ENCODE results near the gene BCAM. TPM values are rescaled to one million over a fixed set of nuclear protein-coding genes. Genes with fewer than 3 reads are reported as not detected.
A peak's percentile ranks its signal among the peaks of the same experiment; 100 is the strongest.

Gene BCAM
- total and polyA plus RNA-seq, 10 of the 15 experiments (the other 5 are each of a cell fraction or from before 2014, with no cell fraction given) = 0.10 to 0.64 TPM; not detected in 8

DNA sequence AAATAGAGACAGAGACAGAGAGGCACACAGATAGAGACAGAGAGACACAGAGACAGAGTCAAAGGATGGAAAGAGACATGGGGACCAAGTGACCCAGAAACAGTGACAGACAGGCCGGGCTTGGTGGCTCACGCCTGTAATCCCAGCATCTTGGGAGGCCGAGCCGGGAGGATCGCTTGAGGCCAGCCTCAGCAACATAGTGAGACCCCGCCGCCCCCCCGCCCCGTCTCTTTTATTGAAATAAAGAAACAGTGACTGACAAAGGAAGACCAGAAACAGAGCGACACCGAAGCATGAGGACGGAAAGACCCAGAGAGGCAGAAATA, 36.3 kb downstream of the BCAM start:
- no peaks in the 10 kb centered on the region for H3K36me3 ChIP-seq (ENCODE audit: control insufficient read depth in 2 of 2, insufficient read depth in 2 of 2, low read length in 1 of 2)
- H4K20me1 ChIP-seq (ENCODE audit: control insufficient read depth, insufficient read depth) = no peaks in the 10 kb centered on the region
- FAIRE-seq (peak; percentile 41), ATAC-seq (no peak), DNase-seq (ENCODE audit: low read depth, low spot score) (no peak)
- H3K9ac ChIP-seq (ENCODE audit: control insufficient read depth, insufficient read depth, low read length) = no peak overlapping the region
- in situ Hi-C loops (cut with MboI) = no loop called here
- no peak overlapping the region for H3K27ac ChIP-seq (ENCODE audit: control insufficient read depth, insufficient read depth)
- SMC1A ChIA-PET (ENCODE audit: uncharacterized antibody, unreplicated experiment) = interaction anchor here (1.0 kb wide), 1 partner anchor 109 kb away, joined by 3 read pairs; no protein-coding TSS in a partner anchor
- no TSS peak for BruUV-seq (replicated peaks)
- WGBS (ENCODE audit: insufficient coverage, insufficient replicate concordance, low lambda C conversion rate, missing lambda C conversion rate) = 19% methylated on average over 11 of the region's 12 CpGs
- H3K9me3 ChIP-seq (replicated peaks; ENCODE audit: control insufficient read depth, insufficient read depth, low read length) = no peaks in the 10 kb centered on the region
- no peaks in the 10 kb centered on the region for H3K79me2 ChIP-seq (ENCODE audit: control insufficient read depth, insufficient read depth, low read length)
- POLR2A ChIA-PET = interaction anchor here (1.0 kb wide), 1 partner anchor 96 kb away, joined by 3 read pairs; no protein-coding TSS in a partner anchor
- peak overlapping the region; percentile 59; the same call in 1 of the 2 replicates for H3K4me3 ChIP-seq
- TF ChIP-seq NRF1 (conservative IDR thresholded peaks at IDR 0.05; ENCODE audit: low read depth, low read length) = no peak
- TF ChIP-seq MXI1 (IDR thresholded peaks at IDR 0.05; ENCODE audit: low read depth, low read length) = no peak
- no peak for TF ChIP-seq ZNF274 (IDR thresholded peaks at IDR 0.05; ENCODE audit: insufficient read depth, insufficient read length)
- no peak for TF ChIP-seq SPI1 (IDR thresholded peaks at IDR 0.05; ENCODE audit: borderline replicate concordance, insufficient read depth, low read depth, low read length)
- TF ChIP-seq NFYB (IDR thresholded peaks at IDR 0.05; ENCODE audit: insufficient read depth, low read depth, low read length) = no peak
- no peak for TF ChIP-seq EED (IDR thresholded peaks at IDR 0.05; ENCODE audit: low read depth)
- TF ChIP-seq NR2C2 (IDR thresholded peaks at IDR 0.05; ENCODE audit: borderline replicate concordance, control insufficient read depth, insufficient read length, low read depth) = no peak
- no peak for TF ChIP-seq POU2F2 (IDR thresholded peaks at IDR 0.05; ENCODE audit: borderline replicate concordance, low read depth, low read length)
- no peak for TF ChIP-seq RAD21 (IDR thresholded peaks at IDR 0.05; ENCODE audit: insufficient read depth, low read depth, low read length)
- TF ChIP-seq SMAD5 (IDR thresholded peaks at IDR 0.05; ENCODE audit: low read depth) = no peak
- TF ChIP-seq SMARCA5 (IDR thresholded peaks at IDR 0.05) = no peak
- no peak for TF ChIP-seq ETV6 (conservative IDR thresholded peaks at IDR 0.05 in 1 of 2, IDR thresholded peaks at IDR 0.05 in 1 of 2; ENCODE audit: borderline replicate concordance in 1 of 2, low read depth in 1 of 2)
- TF ChIP-seq EZH2 (IDR thresholded peaks at IDR 0.05; ENCODE audit: borderline replicate concordance, control insufficient read depth, low read depth, low read length) = no peak
- peaks cover 9 to 11% of the 10 kb centered on the region in 2 experiments for H3K27me3 ChIP-seq (replicated peaks in 1 of 2; ENCODE audit: control insufficient read depth in 2 of 2, insufficient read depth in 2 of 2, low read length in 1 of 2)
- H3K4me1 ChIP-seq (ENCODE audit: control insufficient read depth, insufficient read depth, low read length) = peaks cover 8% of the 10 kb centered on the region
- RAD21 ChIA-PET (ENCODE audit: unreplicated experiment) = interaction anchor here (0.6 to 1.4 kb wide), 5 partner anchors 72 to 1382 kb away, joined by 3 to 5 read pairs (median 3); no protein-coding TSS in a partner anchor
- peak overlapping the region; percentile 94 for H2AFZ ChIP-seq (ENCODE audit: control insufficient read depth, low read depth, low read length)
- intact Hi-C loops (cut with micrococcal nuclease; ENCODE audit: unreplicated experiment) = loop anchor here (2.0 to 10.0 kb wide), 4 partner anchors 47 to 190 kb away; partner anchors contain the start of gene TOMM40
- peak overlapping the region; percentile 99 for H3K4me2 ChIP-seq (ENCODE audit: control insufficient read depth, insufficient read depth)
- CTCF ChIA-PET = interaction anchor here (0.8 to 1.3 kb wide), 4 partner anchors 15 to 157 kb away, joined by 3 to 9 read pairs (median 3); no protein-coding TSS in a partner anchor
